Upper lobe of left lung (tissue), 6 donors: ENCODE results near the gene PIK3IP1. TPM values are rescaled to one million over a fixed set of nuclear protein-coding genes. Genes with fewer than 3 reads are reported as not detected.
A peak's percentile ranks its signal among the peaks of the same experiment; 100 is the strongest.

Experiments
- ATAC-seq, 2 donors: fragments of 200-7000 bp; cut with Tn5 transposase; one replicate each; pipeline ENCODE4 v1.9.1; 2022; ENCODE audit warnings: mild to moderate bottlenecking in 2 of 2, moderate library complexity in 2 of 2; ENCODE audit not compliant: low FRiP score in 2 of 2
- DNase-seq, 2 donors: peaks; one replicate each; pipeline ENCODE4 v3.0.0-alpha.2; 2019 to 2020
- H3K27ac ChIP-seq, 4 donors: fragments of 200-600 bp; sonication (generic); one replicate each; pipeline ENCODE4 v1.5.1; 2016 to 2019
- H3K27me3 ChIP-seq, 4 donors: fragments of 200-600 bp; sonication (generic); one replicate each; pipeline ENCODE4 v1.5.1; 2017 to 2019
- H3K36me3 ChIP-seq, 4 donors: fragments of 200-600 bp; sonication (generic); one replicate each; pipeline ENCODE4 v1.5.1; 2016 to 2019
- H3K4me1 ChIP-seq, 4 donors: fragments of 200-600 bp; sonication (generic); one replicate each; pipeline ENCODE4 v1.5.1; 2018 to 2019
- H3K4me3 ChIP-seq, 4 donors: fragments of 200-600 bp; sonication (generic); one replicate each; pipeline ENCODE4 v1.5.1; 2017 to 2019; ENCODE audit warnings: mild to moderate bottlenecking in 2 of 4, moderate library complexity in 1 of 4
- H3K9me3 ChIP-seq, 4 donors: fragments of 200-600 bp; sonication (generic); one replicate each; pipeline ENCODE4 v1.5.1; 2018 to 2019
- EP300 ChIP-seq, 4 donors: sonication (generic); formaldehyde crosslinking; IDR thresholded peaks; one replicate each; pipeline ENCODE4 v1.5.1; 2017; ENCODE audit warnings: antibody characterized with exemption in 4 of 4, control low read depth in 2 of 4
- POLR2A ChIP-seq, 4 donors: fragments of 450-650 bp; IDR thresholded peaks; one replicate each; pipeline ENCODE4 v1.5.1; 2016 to 2017; ENCODE audit warnings: antibody characterized with exemption in 4 of 4, mild to moderate bottlenecking in 2 of 4
- POLR2AphosphoS5 ChIP-seq, 2 donors: sonication (generic); formaldehyde crosslinking; IDR thresholded peaks; one replicate each; pipeline ENCODE4 v1.5.1; 2017; ENCODE audit warnings: antibody characterized with exemption in 2 of 2
- WGBS, 2 donors: methylation state at CpG; one replicate each; pipeline ENCODE4 v1.1.5; 2017 to 2018; 5-methylcytosine and 5-hydroxymethylcytosine counted together
- total RNA-seq, 6 donors: library from RNA; depleted of rRNA in 4 of 6; stranded (reverse); fragments of >200 nt in 4 of 6; gene quantifications; one replicate each; pipeline versions ENCODE4 v1.1.0 to v1.2.1, GENCODE V29; 2016 to 2021
- TF ChIP-seq, protein P1 (sequence below), 6 experiments: fragments of 450-650 bp in 4 of 6; fragments of 200-600 bp in 2 of 6; sonication (generic) in 2 of 6; IDR thresholded peaks; one replicate each; pipeline ENCODE4 v1.5.1; 2016 to 2019; ENCODE audit warnings: antibody characterized with exemption in 6 of 6
- donor health status: DM: no; HTN: no; CAD: no; lungs with moderate emphysema.
- donor health status: DM: no; HTN: yes; CAD: no; lungs with severe emphysema.

Gene PIK3IP1
- total RNA-seq, 6 donors from 2014 or later = 38.9 to 97.1 (median 65.8) TPM

DNA sequence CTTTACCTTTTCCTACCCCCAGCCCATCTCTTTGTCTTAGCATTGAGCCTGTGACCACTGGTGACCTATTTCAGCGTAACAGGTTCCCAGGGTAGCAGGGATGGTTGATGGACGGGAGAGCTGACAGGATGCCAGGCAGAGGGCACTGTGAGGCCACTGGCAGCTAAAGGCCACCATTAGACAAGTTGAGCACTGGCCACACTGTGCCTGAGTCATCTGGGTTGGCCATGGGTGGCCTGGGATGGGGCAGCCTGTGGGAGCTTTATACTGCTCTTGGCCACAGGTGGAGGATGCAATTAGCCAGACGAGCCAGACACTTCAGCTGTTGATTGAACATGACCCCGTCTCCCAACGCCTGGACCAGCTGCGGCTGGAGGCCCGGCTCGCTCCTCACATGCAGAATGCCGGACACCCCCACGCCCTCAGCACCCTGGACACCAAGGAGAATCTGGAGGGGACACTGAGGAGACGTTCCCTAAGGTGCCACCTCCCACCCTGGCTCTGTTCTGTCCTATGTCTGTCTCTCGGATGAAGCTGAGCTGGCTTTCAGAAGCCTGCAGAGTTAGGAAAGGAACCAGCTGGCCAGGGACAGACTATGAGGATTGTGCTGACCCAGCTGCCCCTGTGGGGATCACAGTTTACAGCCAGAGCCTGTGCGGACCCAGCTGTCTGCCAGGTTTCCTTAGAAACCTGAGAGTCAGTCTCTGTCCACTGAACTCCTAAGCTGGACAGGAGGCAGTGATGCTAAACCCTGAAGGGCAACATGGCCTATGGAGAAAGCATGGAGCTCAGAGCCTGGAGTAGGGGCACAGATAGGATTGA lies 29.8 kb downstream of the PIK3IP1 start:
- Histone ChIP-seq H3K27me3 (no peaks in the 10 kb centered on the region), H3K4me1 (peaks cover 0 to 13% (median 3%) of the 10 kb centered on the region in 4 donors), H3K9me3 (no peaks in the 10 kb centered on the region), H3K36me3 (peaks cover 22 to 94% (median 84%) of the 10 kb centered on the region in 4 donors), H3K4me3 (no peak overlapping the region), H3K27ac (no peak overlapping the region)
- DNase-seq (peak in 1 of 2 donors; percentile 63), ATAC-seq (no peak)
- 67 to 94% methylated on average over 1 to 11 of the region's 13 CpGs for WGBS, 2 donors
- TF ChIP-seq, protein P1, sequence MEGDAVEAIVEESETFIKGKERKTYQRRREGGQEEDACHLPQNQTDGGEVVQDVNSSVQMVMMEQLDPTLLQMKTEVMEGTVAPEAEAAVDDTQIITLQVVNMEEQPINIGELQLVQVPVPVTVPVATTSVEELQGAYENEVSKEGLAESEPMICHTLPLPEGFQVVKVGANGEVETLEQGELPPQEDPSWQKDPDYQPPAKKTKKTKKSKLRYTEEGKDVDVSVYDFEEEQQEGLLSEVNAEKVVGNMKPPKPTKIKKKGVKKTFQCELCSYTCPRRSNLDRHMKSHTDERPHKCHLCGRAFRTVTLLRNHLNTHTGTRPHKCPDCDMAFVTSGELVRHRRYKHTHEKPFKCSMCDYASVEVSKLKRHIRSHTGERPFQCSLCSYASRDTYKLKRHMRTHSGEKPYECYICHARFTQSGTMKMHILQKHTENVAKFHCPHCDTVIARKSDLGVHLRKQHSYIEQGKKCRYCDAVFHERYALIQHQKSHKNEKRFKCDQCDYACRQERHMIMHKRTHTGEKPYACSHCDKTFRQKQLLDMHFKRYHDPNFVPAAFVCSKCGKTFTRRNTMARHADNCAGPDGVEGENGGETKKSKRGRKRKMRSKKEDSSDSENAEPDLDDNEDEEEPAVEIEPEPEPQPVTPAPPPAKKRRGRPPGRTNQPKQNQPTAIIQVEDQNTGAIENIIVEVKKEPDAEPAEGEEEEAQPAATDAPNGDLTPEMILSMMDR (IDR thresholded peaks at IDR 0.05) = no peak
- TF ChIP-seq EP300 (IDR thresholded peaks at IDR 0.05) (no peak), POLR2A (IDR thresholded peaks at IDR 0.05) (no peak), POLR2AphosphoS5 (IDR thresholded peaks at IDR 0.05) (no peak)

DNA sequence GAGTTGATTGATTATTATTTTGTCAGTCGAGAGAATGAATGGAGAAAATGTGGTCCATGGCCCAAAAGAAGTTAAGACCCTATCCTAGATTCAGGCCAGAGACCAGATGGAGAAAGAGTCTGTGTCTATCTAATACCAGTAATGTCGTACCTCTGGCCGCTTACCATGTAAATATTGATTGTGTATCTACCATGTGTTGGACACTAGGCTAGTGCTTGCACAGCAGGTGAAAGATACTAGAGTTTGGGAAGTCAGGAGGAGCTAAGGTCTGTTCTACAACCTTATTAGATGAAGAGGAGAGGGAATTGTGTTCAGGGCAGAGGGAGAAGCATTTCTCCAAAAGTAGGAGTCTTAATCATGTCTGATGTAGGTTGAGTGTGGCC lies 31.8 kb downstream of the PIK3IP1 start:
- Histone ChIP-seq H3K27me3 (no peaks in the 10 kb centered on the region), H3K4me1 (peaks cover 0 to 15% (median 3%) of the 10 kb centered on the region in 4 donors), H3K27ac (no peak overlapping the region), H3K36me3 (peaks cover 22 to 74% (median 67%) of the 10 kb centered on the region in 4 donors), H3K4me3 (no peak overlapping the region), H3K9me3 (no peaks in the 10 kb centered on the region)
- WGBS, 2 donors = 86 to 93% methylated on average over 3 of the region's 3 CpGs
- no peak for TF ChIP-seq EP300 (IDR thresholded peaks at IDR 0.05)
- TF ChIP-seq POLR2AphosphoS5 (IDR thresholded peaks at IDR 0.05) = no peak
- no peak for TF ChIP-seq POLR2A (IDR thresholded peaks at IDR 0.05)
- TF ChIP-seq, protein P1 (IDR thresholded peaks at IDR 0.05) = no peak
- no peak for DNase-seq
- ATAC-seq = no peak

DNA sequence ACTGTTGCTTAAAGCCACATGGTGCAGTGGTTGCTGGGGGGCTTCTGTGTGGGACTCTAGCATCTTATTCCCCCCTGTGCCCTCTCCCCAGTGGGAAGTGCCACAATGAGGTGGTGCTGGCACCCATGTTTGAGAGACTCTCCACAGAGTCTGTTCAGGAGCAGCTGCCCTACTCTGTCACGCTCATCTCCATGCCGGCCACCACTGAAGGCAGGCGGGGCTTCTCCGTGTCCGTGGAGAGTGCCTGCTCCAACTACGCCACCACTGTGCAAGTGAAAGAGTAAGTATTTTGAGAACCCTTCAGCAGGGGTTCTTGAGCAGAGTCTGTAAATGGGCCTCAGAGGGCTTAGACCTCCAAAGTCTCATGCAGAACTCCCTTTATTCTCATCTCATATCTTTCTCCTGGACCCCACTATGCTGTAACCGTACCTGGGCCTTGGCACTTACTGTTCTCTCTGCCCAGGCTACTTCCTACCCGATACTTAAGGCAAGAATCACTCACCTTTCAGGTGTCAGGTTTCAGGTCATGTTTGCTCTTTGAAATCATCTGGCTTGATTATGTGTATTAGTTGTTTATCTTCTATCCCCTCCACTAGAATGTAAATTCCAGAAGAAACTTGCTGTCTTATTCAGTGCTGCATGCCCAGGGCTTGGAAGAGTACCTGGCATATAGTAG lies 32.4 kb downstream of the PIK3IP1 start:
- 80 to 81% methylated on average over 2 to 8 of the region's 8 CpGs for WGBS, 2 donors
- Histone ChIP-seq H3K36me3 (peaks cover 22 to 68% (median 63%) of the 10 kb centered on the region in 4 donors), H3K27ac (peak overlapping the region in 1 of 4 donors; percentile 35), H3K4me1 (peaks cover 2 to 20% (median 8%) of the 10 kb centered on the region in 4 donors), H3K27me3 (no peaks in the 10 kb centered on the region), H3K9me3 (no peaks in the 10 kb centered on the region), H3K4me3 (no peak overlapping the region)
- DNase-seq = no peak
- ATAC-seq = no peak
- no peak for TF ChIP-seq POLR2A (IDR thresholded peaks at IDR 0.05)
- TF ChIP-seq EP300 (IDR thresholded peaks at IDR 0.05) = no peak
- TF ChIP-seq, protein P1 (IDR thresholded peaks at IDR 0.05) = no peak

DNA sequence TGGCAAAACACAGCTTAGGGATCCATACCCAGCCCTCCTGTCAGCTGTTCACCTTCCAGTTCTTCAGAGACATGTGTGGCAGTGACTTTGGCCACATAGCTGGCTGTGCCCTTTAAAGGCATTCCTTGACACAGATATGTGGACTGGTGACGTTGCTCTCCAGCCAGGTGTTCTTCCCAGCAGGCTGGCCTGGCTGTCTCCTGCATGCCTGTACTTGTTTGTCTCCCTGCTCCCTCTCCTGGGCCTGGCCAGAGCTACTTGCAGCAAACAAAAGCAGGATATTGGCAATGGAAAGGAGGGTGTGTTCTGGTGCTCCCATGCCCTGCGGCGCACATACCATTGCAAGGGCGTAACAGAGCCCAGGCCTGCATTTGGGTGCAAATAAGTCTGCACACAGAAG lies 38.3 kb downstream of the PIK3IP1 start:
- WGBS, 2 donors = 44 to 52% methylated on average over 3 to 4 of the region's 4 CpGs
- Histone ChIP-seq H3K27ac (peak overlapping the region; percentile 50 to 76 (median 70)), H3K9me3 (no peaks in the 10 kb centered on the region), H3K4me3 (no peak overlapping the region), H3K4me1 (peaks cover 34 to 65% (median 40%) of the 10 kb centered on the region in 4 donors), H3K27me3 (no peaks in the 10 kb centered on the region), H3K36me3 (peaks cover 0 to 16% (median 9%) of the 10 kb centered on the region in 4 donors)
- peak in 1 of 2 donors; percentile 85 for DNase-seq
- TF ChIP-seq POLR2A (IDR thresholded peaks at IDR 0.05) (no peak), POLR2AphosphoS5 (IDR thresholded peaks at IDR 0.05) (peak; percentile 45 to 46)
- TF ChIP-seq, protein P1 (IDR thresholded peaks at IDR 0.05) = peak in 4 of 6 experiments; percentile 13 to 25 (median 22)
- peak; percentile 53 to 87 for ATAC-seq
